ENCODE measurements around the gene ACOT11. TPM values are rescaled to one million over a fixed set of nuclear protein-coding genes. Genes with fewer than 3 reads are reported as not detected.

Gene ACOT11
- total and polyA plus RNA-seq, 9 of the 15 experiments (the other 6 are each of a cell fraction or from before 2014, with no cell fraction given) = 0.04 to 1.2 (median 0.64) TPM; not detected in 2

DNA sequence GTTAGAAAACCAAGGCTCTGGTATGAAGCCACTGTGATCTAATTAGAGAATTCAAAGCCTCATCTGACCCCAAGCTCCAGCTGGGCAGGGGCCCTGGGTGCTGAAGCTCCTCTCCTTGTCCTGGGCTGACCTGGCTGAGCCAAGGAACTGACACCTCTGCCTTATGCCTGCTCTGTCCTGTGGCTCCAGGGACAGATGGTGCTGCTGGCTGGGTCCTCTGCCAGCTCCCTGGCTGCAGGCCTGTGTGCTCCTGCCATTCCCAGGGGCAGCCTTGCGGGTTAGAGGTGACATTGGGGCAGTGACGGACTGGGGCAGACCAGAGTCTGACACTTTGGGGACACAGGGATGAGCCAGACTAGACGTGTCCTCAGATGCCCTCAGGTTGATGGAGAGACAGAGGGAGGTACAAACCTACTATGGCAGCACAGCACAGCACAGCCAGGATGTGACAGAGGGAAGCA, 11.8 kb downstream of the ACOT11 start:
- H3K79me2 ChIP-seq (ENCODE audit: control insufficient read depth, insufficient read depth, low read length) = no peaks in the 10 kb centered on the region
- BruUV-seq (replicated peaks) = no TSS peak
- FAIRE-seq (no peak), ATAC-seq (no peak), DNase-seq (ENCODE audit: extremely low read depth in 1 of 4, low spot score in 3 of 4) (no peak)
- ChIA-PET CTCF (ENCODE audit: low intra/inter-chr PET ratio) (no interaction called here), POLR2A (interaction anchor here (0.9 to 3.1 kb wide), 2 partner anchors 13 to 241 kb away, joined by 3 to 15 read pairs; partner anchors contain the start of genes ACOT11 and TTC22)
- H4K20me1 ChIP-seq (replicated peaks; ENCODE audit: control insufficient read depth, insufficient read depth, low read length) = no peaks in the 10 kb centered on the region
- H3K27ac ChIP-seq (ENCODE audit: extremely low read depth, low read depth, low read length) = no peak overlapping the region
- no peak overlapping the region for H2AFZ ChIP-seq (ENCODE audit: low read depth, low read length)
- H3K9ac ChIP-seq (ENCODE audit: insufficient read depth in 1 of 2, low read depth in 2 of 2, low read length in 2 of 2) = no peak overlapping the region
- no peaks in the 10 kb centered on the region for H3K9me3 ChIP-seq (replicated peaks; ENCODE audit: control insufficient read depth, insufficient read depth, low read depth, low read length)
- no peaks in the 10 kb centered on the region for H3K9me1 ChIP-seq (ENCODE audit: control insufficient read depth, insufficient read depth, low read length)
- no peak overlapping the region for H3K4me3 ChIP-seq
- in situ Hi-C loops (cut with MboI) = no loop called here
- H3K27me3 ChIP-seq (ENCODE audit: control insufficient read depth in 2 of 2, insufficient read depth in 2 of 2, low read length in 2 of 2) = peaks cover 3 to 27% of the 10 kb centered on the region in 2 experiments
- H3K4me1 ChIP-seq (replicated peaks in 1 of 2; ENCODE audit: control insufficient read depth in 2 of 2, insufficient read depth in 2 of 2, low read length in 2 of 2) = peaks cover 3 to 7% of the 10 kb centered on the region in 2 experiments; a peak in 2 of 5 replicates
- WGBS (ENCODE audit: insufficient coverage, low coverage, missing lambda C conversion rate) = 0% methylated on average over 3 of the region's 3 CpGs
- intact Hi-C loops (cut with micrococcal nuclease) = no loop called here
- no peaks in the 10 kb centered on the region for H3K36me3 ChIP-seq (ENCODE audit: control insufficient read depth, insufficient read depth, low read length)
- H3K4me2 ChIP-seq (ENCODE audit: insufficient read depth, low read length) = no peak overlapping the region
- TF ChIP-seq, protein P1, sequence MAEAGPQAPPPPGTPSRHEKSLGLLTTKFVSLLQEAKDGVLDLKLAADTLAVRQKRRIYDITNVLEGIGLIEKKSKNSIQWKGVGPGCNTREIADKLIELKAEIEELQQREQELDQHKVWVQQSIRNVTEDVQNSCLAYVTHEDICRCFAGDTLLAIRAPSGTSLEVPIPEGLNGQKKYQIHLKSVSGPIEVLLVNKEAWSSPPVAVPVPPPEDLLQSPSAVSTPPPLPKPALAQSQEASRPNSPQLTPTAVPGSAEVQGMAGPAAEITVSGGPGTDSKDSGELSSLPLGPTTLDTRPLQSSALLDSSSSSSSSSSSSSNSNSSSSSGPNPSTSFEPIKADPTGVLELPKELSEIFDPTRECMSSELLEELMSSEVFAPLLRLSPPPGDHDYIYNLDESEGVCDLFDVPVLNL (CRISPR knock-in tag; IDR thresholded peaks at IDR 0.05; ENCODE audit: low read depth) = no peak
- TF ChIP-seq, protein P2, sequence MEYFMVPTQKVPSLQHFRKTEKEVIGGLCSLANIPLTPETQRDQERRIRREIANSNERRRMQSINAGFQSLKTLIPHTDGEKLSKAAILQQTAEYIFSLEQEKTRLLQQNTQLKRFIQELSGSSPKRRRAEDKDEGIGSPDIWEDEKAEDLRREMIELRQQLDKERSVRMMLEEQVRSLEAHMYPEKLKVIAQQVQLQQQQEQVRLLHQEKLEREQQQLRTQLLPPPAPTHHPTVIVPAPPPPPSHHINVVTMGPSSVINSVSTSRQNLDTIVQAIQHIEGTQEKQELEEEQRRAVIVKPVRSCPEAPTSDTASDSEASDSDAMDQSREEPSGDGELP (CRISPR knock-in tag; IDR thresholded peaks at IDR 0.05; ENCODE audit: borderline replicate concordance) = no peak
- no peak for TF ChIP-seq MCM7 (IDR thresholded peaks at IDR 0.05)
- TF ChIP-seq, protein P3, sequence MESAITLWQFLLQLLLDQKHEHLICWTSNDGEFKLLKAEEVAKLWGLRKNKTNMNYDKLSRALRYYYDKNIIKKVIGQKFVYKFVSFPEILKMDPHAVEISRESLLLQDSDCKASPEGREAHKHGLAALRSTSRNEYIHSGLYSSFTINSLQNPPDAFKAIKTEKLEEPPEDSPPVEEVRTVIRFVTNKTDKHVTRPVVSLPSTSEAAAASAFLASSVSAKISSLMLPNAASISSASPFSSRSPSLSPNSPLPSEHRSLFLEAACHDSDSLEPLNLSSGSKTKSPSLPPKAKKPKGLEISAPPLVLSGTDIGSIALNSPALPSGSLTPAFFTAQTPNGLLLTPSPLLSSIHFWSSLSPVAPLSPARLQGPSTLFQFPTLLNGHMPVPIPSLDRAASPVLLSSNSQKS (CRISPR knock-in tag; IDR thresholded peaks at IDR 0.05) = no peak
- no peak for TF ChIP-seq MAFF (IDR thresholded peaks at IDR 0.05; ENCODE audit: low read length)
- TF ChIP-seq POLR3G (IDR thresholded peaks at IDR 0.05; ENCODE audit: extremely low read depth, insufficient read length, insufficient replicate concordance) = no peak
- TF ChIP-seq, protein P4, sequence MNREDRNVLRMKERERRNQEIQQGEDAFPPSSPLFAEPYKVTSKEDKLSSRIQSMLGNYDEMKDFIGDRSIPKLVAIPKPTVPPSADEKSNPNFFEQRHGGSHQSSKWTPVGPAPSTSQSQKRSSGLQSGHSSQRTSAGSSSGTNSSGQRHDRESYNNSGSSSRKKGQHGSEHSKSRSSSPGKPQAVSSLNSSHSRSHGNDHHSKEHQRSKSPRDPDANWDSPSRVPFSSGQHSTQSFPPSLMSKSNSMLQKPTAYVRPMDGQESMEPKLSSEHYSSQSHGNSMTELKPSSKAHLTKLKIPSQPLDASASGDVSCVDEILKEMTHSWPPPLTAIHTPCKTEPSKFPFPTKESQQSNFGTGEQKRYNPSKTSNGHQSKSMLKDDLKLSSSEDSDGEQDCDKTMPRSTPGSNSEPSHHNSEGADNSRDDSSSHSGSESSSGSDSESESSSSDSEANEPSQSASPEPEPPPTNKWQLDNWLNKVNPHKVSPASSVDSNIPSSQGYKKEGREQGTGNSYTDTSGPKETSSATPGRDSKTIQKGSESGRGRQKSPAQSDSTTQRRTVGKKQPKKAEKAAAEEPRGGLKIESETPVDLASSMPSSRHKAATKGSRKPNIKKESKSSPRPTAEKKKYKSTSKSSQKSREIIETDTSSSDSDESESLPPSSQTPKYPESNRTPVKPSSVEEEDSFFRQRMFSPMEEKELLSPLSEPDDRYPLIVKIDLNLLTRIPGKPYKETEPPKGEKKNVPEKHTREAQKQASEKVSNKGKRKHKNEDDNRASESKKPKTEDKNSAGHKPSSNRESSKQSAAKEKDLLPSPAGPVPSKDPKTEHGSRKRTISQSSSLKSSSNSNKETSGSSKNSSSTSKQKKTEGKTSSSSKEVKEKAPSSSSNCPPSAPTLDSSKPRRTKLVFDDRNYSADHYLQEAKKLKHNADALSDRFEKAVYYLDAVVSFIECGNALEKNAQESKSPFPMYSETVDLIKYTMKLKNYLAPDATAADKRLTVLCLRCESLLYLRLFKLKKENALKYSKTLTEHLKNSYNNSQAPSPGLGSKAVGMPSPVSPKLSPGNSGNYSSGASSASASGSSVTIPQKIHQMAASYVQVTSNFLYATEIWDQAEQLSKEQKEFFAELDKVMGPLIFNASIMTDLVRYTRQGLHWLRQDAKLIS (CRISPR knock-in tag; IDR thresholded peaks at IDR 0.05) = no peak
- TF ChIP-seq, protein P5, sequence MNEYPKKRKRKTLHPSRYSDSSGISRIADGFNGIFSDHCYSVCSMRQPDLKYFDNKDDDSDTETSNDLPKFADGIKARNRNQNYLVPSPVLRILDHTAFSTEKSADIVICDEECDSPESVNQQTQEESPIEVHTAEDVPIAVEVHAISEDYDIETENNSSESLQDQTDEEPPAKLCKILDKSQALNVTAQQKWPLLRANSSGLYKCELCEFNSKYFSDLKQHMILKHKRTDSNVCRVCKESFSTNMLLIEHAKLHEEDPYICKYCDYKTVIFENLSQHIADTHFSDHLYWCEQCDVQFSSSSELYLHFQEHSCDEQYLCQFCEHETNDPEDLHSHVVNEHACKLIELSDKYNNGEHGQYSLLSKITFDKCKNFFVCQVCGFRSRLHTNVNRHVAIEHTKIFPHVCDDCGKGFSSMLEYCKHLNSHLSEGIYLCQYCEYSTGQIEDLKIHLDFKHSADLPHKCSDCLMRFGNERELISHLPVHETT (CRISPR knock-in tag; conservative IDR thresholded peaks at IDR 0.05 in 1 of 2, IDR thresholded peaks at IDR 0.05 in 1 of 2) = no peak
- TF ChIP-seq TAF9B (IDR thresholded peaks at IDR 0.05; ENCODE audit: partially characterized antibody) = no peak
- TF ChIP-seq NFE2 (IDR thresholded peaks at IDR 0.05; ENCODE audit: low read depth) = no peak
- no peak for TF ChIP-seq BRD4 (IDR thresholded peaks at IDR 0.05)
